ENCODE data around the gene RRP1. TPM values are rescaled to one million over a fixed set of nuclear protein-coding genes. Genes with fewer than 3 reads are reported as not detected.

The RRP1 gene
- total RNA-seq, 1 donor from 2014 or later: 18.2 TPM

GRCh38 chr21:43792406-43792805 is 3.0 kb downstream of the RRP1 start:
- TF ChIP-seq POLR2AphosphoS5 (IDR thresholded peaks at IDR 0.05; ENCODE audit: insufficient read depth in 1 of 2, low read depth in 1 of 2) (no peak), POLR2A (IDR thresholded peaks at IDR 0.05) (no peak)
- TF ChIP-seq, protein P1, sequence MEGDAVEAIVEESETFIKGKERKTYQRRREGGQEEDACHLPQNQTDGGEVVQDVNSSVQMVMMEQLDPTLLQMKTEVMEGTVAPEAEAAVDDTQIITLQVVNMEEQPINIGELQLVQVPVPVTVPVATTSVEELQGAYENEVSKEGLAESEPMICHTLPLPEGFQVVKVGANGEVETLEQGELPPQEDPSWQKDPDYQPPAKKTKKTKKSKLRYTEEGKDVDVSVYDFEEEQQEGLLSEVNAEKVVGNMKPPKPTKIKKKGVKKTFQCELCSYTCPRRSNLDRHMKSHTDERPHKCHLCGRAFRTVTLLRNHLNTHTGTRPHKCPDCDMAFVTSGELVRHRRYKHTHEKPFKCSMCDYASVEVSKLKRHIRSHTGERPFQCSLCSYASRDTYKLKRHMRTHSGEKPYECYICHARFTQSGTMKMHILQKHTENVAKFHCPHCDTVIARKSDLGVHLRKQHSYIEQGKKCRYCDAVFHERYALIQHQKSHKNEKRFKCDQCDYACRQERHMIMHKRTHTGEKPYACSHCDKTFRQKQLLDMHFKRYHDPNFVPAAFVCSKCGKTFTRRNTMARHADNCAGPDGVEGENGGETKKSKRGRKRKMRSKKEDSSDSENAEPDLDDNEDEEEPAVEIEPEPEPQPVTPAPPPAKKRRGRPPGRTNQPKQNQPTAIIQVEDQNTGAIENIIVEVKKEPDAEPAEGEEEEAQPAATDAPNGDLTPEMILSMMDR (IDR thresholded peaks at IDR 0.05): no peak
- Histone ChIP-seq H3K4me1 (peaks cover 22% of the 10 kb centered on the region), H3K4me3 (no peak overlapping the region), H3K36me3 (peaks cover 0 to 50% of the 10 kb centered on the region in 2 donors), H3K27ac (no peak overlapping the region), H3K27me3 (no peaks in the 10 kb centered on the region), H3K9me3 (no peaks in the 10 kb centered on the region)
- intact Hi-C loops (cut with DNase I): no loop called here
- no peak for DNase-seq (ENCODE audit: extremely low spot score in 2 of 2)

DNA sequence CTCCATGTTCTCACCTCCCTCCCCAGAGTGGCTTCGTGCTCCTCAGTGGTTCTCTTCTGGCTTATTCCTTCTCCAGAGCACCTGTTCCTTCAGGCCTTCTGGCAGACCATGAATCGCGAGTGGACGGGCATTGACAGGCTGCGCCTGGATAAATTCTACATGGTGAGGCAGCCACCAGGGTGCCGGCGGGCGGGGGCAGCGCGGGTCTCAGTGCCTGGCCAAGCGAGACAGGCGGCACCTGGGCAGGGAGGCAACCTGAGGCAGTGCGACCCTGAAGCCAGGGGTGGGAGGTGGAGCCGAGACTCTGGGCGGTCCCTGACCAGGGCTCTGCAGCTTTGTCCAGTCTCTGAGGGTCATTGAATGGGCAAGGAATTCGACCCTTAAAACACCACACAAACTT is 3.9 kb downstream of the RRP1 start:
- peaks cover 22% of the 10 kb centered on the region for H3K4me1 ChIP-seq
- intact Hi-C loops (cut with DNase I): no loop called here
- TF ChIP-seq, protein P1 (IDR thresholded peaks at IDR 0.05): no peak
- peaks cover 0 to 59% of the 10 kb centered on the region in 2 donors for H3K36me3 ChIP-seq
- no peaks in the 10 kb centered on the region for H3K27me3 ChIP-seq
- H3K4me3 ChIP-seq: no peak overlapping the region
- no peak for DNase-seq (ENCODE audit: extremely low spot score in 2 of 2)
- no peaks in the 10 kb centered on the region for H3K9me3 ChIP-seq
- H3K27ac ChIP-seq: no peak overlapping the region

- H3K4me3 ChIP-seq: no peak overlapping the region
- H3K9me3 ChIP-seq: no peaks in the 10 kb centered on the region
- TF ChIP-seq POLR2A (IDR thresholded peaks at IDR 0.05) (no peak), POLR2AphosphoS5 (IDR thresholded peaks at IDR 0.05; ENCODE audit: insufficient read depth in 1 of 2, low read depth in 1 of 2) (no peak)
- TF ChIP-seq, protein P1 (IDR thresholded peaks at IDR 0.05): no peak
- no peaks in the 10 kb centered on the region for H3K27me3 ChIP-seq
- peaks cover 0 to 69% of the 10 kb centered on the region in 2 donors for H3K36me3 ChIP-seq
- intact Hi-C loops (cut with DNase I): no loop called here
- no peak overlapping the region for H3K27ac ChIP-seq
- DNase-seq (ENCODE audit: extremely low spot score in 2 of 2): no peak
- peaks cover 17% of the 10 kb centered on the region for H3K4me1 ChIP-seq
Measured at GRCh38 chr21:43794311-43794710, 4.9 kb downstream of the RRP1 start.

- no peaks in the 10 kb centered on the region for H3K9me3 ChIP-seq
- DNase-seq (ENCODE audit: extremely low spot score in 2 of 2): no peak
- H3K27me3 ChIP-seq: no peaks in the 10 kb centered on the region
- H3K27ac ChIP-seq: no peak overlapping the region
- no peak overlapping the region for H3K4me3 ChIP-seq
- intact Hi-C loops (cut with DNase I): no loop called here
- peaks cover 0 to 73% of the 10 kb centered on the region in 2 donors for H3K36me3 ChIP-seq
- peaks cover 14% of the 10 kb centered on the region for H3K4me1 ChIP-seq
- TF ChIP-seq POLR2AphosphoS5 (IDR thresholded peaks at IDR 0.05; ENCODE audit: insufficient read depth in 1 of 2, low read depth in 1 of 2): no peak
- TF ChIP-seq, protein P1 (IDR thresholded peaks at IDR 0.05): no peak
- TF ChIP-seq POLR2A (IDR thresholded peaks at IDR 0.05): no peak
Measured at GRCh38 chr21:43794857-43795256, 5.5 kb downstream of the RRP1 start.

DNA sequence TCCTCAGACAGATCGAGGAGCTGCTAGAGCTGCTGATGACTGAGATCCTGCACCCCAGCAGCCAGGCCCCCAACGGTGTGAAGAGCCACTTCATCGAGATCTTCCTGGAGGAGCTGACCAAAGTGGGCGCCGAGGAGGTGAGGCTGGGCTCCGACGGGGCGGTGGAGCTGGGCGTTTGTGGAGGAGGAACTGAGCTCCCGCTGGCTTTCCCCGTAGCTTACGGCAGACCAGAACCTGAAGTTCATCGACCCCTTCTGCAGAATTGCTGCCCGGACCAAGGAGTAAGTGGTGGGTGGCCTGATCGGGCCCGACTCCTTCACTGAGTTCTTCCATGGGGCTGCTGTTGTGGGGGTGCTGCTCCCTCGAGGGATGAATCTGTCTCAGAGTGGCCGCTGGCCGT is 8.0 kb downstream of the RRP1 start:
- intact Hi-C loops (cut with DNase I): no loop called here
- peaks cover 0 to 89% of the 10 kb centered on the region in 2 donors for H3K36me3 ChIP-seq

More for the DNA sequence above, 8.0 kb downstream of the RRP1 start:
- TF ChIP-seq POLR2AphosphoS5 (IDR thresholded peaks at IDR 0.05; ENCODE audit: insufficient read depth in 1 of 2, low read depth in 1 of 2) (no peak), POLR2A (IDR thresholded peaks at IDR 0.05) (no peak)
- TF ChIP-seq, protein P1 (IDR thresholded peaks at IDR 0.05): no peak
- Histone ChIP-seq H3K27ac (no peak overlapping the region), H3K9me3 (no peaks in the 10 kb centered on the region), H3K27me3 (no peaks in the 10 kb centered on the region), H3K4me3 (no peak overlapping the region), H3K4me1 (no peaks in the 10 kb centered on the region)
- no peak for DNase-seq (ENCODE audit: extremely low spot score in 2 of 2)

All from vagina (tissue), 2 donors.